ENCODE measurements around the gene ARL2BP. TPM values are rescaled to one million over a fixed set of nuclear protein-coding genes. Genes with fewer than 3 reads are reported as not detected.

ARL2BP gene
- total and polyA plus RNA-seq, 9 of the 15 experiments (the other 6 are each of a cell fraction or from before 2014, with no cell fraction given): 16.7 to 41.8 (median 27.2) TPM

GRCh38 chr16:57244767-57245471 is at the start of gene ARL2BP (continued):
- TF ChIP-seq ZNF347 (CRISPR knock-in tag; IDR thresholded peaks at IDR 0.05; ENCODE audit: low read depth) (no peak), HDGF (IDR thresholded peaks at IDR 0.05) (no peak), IRF1 (CRISPR knock-in tag; IDR thresholded peaks at IDR 0.05; ENCODE audit: borderline replicate concordance) (no peak), ADNP (tag; IDR thresholded peaks at IDR 0.05) (no peak), ZNF785 (CRISPR knock-in tag; IDR thresholded peaks at IDR 0.05) (no peak), TRIM25 (IDR thresholded peaks at IDR 0.05; ENCODE audit: borderline replicate concordance) (no peak), ZNF764 (CRISPR knock-in tag; IDR thresholded peaks at IDR 0.05; ENCODE audit: low read depth) (no peak), SAP30 (IDR thresholded peaks at IDR 0.05; ENCODE audit: borderline replicate concordance, insufficient read depth, low read depth, low read length, poor library complexity, severe bottlenecking) (peak; percentile 73), CREB3 (tag; conservative IDR thresholded peaks at IDR 0.05; ENCODE audit: low read depth) (no peak)
- TF ChIP-seq, protein P1, sequence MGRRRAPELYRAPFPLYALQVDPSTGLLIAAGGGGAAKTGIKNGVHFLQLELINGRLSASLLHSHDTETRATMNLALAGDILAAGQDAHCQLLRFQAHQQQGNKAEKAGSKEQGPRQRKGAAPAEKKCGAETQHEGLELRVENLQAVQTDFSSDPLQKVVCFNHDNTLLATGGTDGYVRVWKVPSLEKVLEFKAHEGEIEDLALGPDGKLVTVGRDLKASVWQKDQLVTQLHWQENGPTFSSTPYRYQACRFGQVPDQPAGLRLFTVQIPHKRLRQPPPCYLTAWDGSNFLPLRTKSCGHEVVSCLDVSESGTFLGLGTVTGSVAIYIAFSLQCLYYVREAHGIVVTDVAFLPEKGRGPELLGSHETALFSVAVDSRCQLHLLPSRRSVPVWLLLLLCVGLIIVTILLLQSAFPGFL (CRISPR knock-in tag; IDR thresholded peaks at IDR 0.05): no peak
- TF ChIP-seq, protein P2, sequence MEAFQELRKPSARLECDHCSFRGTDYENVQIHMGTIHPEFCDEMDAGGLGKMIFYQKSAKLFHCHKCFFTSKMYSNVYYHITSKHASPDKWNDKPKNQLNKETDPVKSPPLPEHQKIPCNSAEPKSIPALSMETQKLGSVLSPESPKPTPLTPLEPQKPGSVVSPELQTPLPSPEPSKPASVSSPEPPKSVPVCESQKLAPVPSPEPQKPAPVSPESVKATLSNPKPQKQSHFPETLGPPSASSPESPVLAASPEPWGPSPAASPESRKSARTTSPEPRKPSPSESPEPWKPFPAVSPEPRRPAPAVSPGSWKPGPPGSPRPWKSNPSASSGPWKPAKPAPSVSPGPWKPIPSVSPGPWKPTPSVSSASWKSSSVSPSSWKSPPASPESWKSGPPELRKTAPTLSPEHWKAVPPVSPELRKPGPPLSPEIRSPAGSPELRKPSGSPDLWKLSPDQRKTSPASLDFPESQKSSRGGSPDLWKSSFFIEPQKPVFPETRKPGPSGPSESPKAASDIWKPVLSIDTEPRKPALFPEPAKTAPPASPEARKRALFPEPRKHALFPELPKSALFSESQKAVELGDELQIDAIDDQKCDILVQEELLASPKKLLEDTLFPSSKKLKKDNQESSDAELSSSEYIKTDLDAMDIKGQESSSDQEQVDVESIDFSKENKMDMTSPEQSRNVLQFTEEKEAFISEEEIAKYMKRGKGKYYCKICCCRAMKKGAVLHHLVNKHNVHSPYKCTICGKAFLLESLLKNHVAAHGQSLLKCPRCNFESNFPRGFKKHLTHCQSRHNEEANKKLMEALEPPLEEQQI (IDR thresholded peaks at IDR 0.05): no peak
- TF ChIP-seq, protein P3, sequence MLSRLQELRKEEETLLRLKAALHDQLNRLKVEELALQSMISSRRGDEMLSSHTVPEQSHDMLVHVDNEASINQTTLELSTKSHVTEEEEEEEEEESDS (CRISPR knock-in tag; IDR thresholded peaks at IDR 0.05): no peak
- TF ChIP-seq, protein P4, sequence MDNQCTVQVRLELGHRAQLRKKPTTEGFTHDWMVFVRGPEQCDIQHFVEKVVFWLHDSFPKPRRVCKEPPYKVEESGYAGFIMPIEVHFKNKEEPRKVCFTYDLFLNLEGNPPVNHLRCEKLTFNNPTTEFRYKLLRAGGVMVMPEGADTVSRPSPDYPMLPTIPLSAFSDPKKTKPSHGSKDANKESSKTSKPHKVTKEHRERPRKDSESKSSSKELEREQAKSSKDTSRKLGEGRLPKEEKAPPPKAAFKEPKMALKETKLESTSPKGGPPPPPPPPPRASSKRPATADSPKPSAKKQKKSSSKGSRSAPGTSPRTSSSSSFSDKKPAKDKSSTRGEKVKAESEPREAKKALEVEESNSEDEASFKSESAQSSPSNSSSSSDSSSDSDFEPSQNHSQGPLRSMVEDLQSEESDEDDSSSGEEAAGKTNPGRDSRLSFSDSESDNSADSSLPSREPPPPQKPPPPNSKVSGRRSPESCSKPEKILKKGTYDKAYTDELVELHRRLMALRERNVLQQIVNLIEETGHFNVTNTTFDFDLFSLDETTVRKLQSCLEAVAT (IDR thresholded peaks at IDR 0.05): no peak

Measured in K562 (cell line).